Measurements from ENCODE around the gene UFD1. TPM values are rescaled to one million over a fixed set of nuclear protein-coding genes. Genes with fewer than 3 reads are reported as not detected.

Gene UFD1
- total and polyA plus RNA-seq, 2 of the 4 experiments (the other 2 are of a cell fraction): 149 to 152 TPM

GRCh38 chr22:19424186-19424500 is 54.9 kb downstream of the UFD1 start:
- no peak overlapping the region for H4K91ac ChIP-seq (ENCODE audit: insufficient read depth, low read depth, low read length)
- no peaks in the 10 kb centered on the region for H3K9me3 ChIP-seq (ENCODE audit: control insufficient read depth, insufficient read depth, low read length)
- H3K14ac ChIP-seq (replicated peaks; ENCODE audit: low read depth, low read length): no peak overlapping the region
- intact Hi-C loops (cut with micrococcal nuclease): loop anchor here (10.0 kb wide), 1 partner anchor 129 kb away; the partner anchor contains the start of gene CLTCL1
- no peaks in the 10 kb centered on the region for H3K27me3 ChIP-seq (ENCODE audit: control insufficient read depth, insufficient read depth, low read length)
- no peak overlapping the region for H3K23ac ChIP-seq (ENCODE audit: low read depth, low read length)
- no peak overlapping the region for H3K9ac ChIP-seq (ENCODE audit: low read depth, low read length)
- no peak overlapping the region for H3K56ac ChIP-seq (ENCODE audit: extremely low read depth, insufficient read depth, low read length)
- no peak overlapping the region for H3K4ac ChIP-seq (ENCODE audit: low read depth, low read length)
- no TSS peak for BruUV-seq (replicated peaks)
- H3K4me1 ChIP-seq (ENCODE audit: control insufficient read depth, insufficient read depth, low read length): peaks cover 5% of the 10 kb centered on the region; the same call in 1 of the 2 replicates
- POLR2A ChIA-PET (ENCODE audit: unreplicated experiment): no interaction called here
- no peak overlapping the region for H2BK5ac ChIP-seq (ENCODE audit: low read depth, low read length, poor library complexity, severe bottlenecking)
- peaks cover 41% of the 10 kb centered on the region for H3K9me1 ChIP-seq (ENCODE audit: insufficient read depth, low read length)
- H2AK5ac ChIP-seq (ENCODE audit: low read depth, low read length): no peak overlapping the region
- H2AK9ac ChIP-seq (replicated peaks; ENCODE audit: low read depth, low read length, poor library complexity): no peak overlapping the region
- ATAC-seq (ENCODE audit: low read depth) (no peak), DNase-seq (no peak)
- H2BK120ac ChIP-seq (ENCODE audit: low read depth, low read length): no peak overlapping the region
- H3K18ac ChIP-seq (ENCODE audit: low read depth, low read length): no peak overlapping the region
- H3K27ac ChIP-seq (ENCODE audit: insufficient read depth, low read length): no peak overlapping the region
- H4K5ac ChIP-seq (ENCODE audit: low read depth, low read length): no peak overlapping the region
- WGBS, 2 experiments (ENCODE audit: extremely low coverage in 2 of 2, insufficient read length in 1 of 2): no CpG with 5 or more reads among the region's 3 CpGs
- no peak overlapping the region for H3K4me2 ChIP-seq (ENCODE audit: low read depth, low read length)
- H2BK20ac ChIP-seq (ENCODE audit: low read depth, low read length): no peak overlapping the region
- no peak overlapping the region for H3K4me3 ChIP-seq (ENCODE audit: insufficient read depth, low read depth, low read length)
- in situ Hi-C loops (cut with MboI; ENCODE audit: low sequenced_read_pairs): no loop called here
- CTCF ChIA-PET: no interaction called here
- H3K79me1 ChIP-seq (ENCODE audit: low read depth in 1 of 2, low read length in 2 of 2): peaks cover 20 to 86% of the 10 kb centered on the region in 2 experiments
- H4K20me1 ChIP-seq (ENCODE audit: insufficient read depth, low read length): peaks cover 81% of the 10 kb centered on the region
- dilution Hi-C loops (cut with HindIII; ENCODE audit: low sequenced_read_pairs, unreplicated experiment): no loop called here
- H2AFZ ChIP-seq (replicated peaks; ENCODE audit: low read length, poor library complexity): no peak overlapping the region
- TF ChIP-seq RAD21 (IDR thresholded peaks at IDR 0.05; ENCODE audit: low read length) (no peak), USF2 (IDR thresholded peaks at IDR 0.05; ENCODE audit: low read depth, low read length) (peak; percentile 46; the same call in 1 of the 2 replicates)
- no peak overlapping the region for H4K8ac ChIP-seq (ENCODE audit: low read depth in 2 of 2, low read length in 2 of 2)
- no peaks in the 10 kb centered on the region for H3K36me3 ChIP-seq (ENCODE audit: control insufficient read depth, insufficient read depth, low read length)
- no peak overlapping the region for H2BK15ac ChIP-seq (ENCODE audit: low read depth, low read length)
